Endothelial cell of umbilical vein (primary cell): ENCODE data around the gene VPS8. TPM values are rescaled to one million over a fixed set of nuclear protein-coding genes. Genes with fewer than 3 reads are reported as not detected.

Experiments
- BruUV-seq: library from RNA; stranded (reverse); fragments of 400-500 nt; replicated peaks from 2 replicates; lab custom pipeline; 2021; lab: Mats Ljungman, UMichigan
- CTCF ChIA-PET: fragments of 300-600, 350-600 bp; sonication (Branson Sonifier 250); formaldehyde crosslinking; loops from one replicate; lab custom pipeline; 2021; ENCODE audit warnings: antibody characterized with exemption, inconsistent platforms; lab: Charles Lee
- POLR2A ChIA-PET: fragments of 300-600, 350-600 bp; sonication (Branson Sonifier 250); formaldehyde crosslinking; loops from one replicate; lab custom pipeline; 2021; ENCODE audit warnings: antibody characterized with exemption, inconsistent platforms; lab: Charles Lee
- DNase-seq: peaks from one replicate; pipeline ENCODE4 v3.0.0-alpha.2; 2011; ENCODE audit warnings: low read depth, low spot score
- FAIRE-seq: peaks from 2 replicates; lab custom pipeline; 2011; peaks lifted over from hg19 to GRCh38; lab: Jason Lieb, UNC
- H2AFZ ChIP-seq: 2 replicates; pipeline ENCODE4 v1.6.0; 2012; ENCODE audit warnings: low read depth, low read length, control low read depth, inconsistent platforms
- H3K27ac ChIP-seq: 2 replicates; pipeline ENCODE4 v1.5.1; 2011; ENCODE audit warnings: low read depth, mild to moderate bottlenecking, control low read depth, low read length, moderate library complexity; ENCODE audit not compliant: insufficient read depth
- H3K27me3 ChIP-seq, 2 experiments: 2 replicates each; pipeline versions ENCODE4 v1.6.0 to v1.6.1; 2011; ENCODE audit warnings: low read length in 2 of 2, mixed read lengths in 1 of 2; ENCODE audit not compliant: control insufficient read depth in 2 of 2, insufficient read depth in 2 of 2
- H3K36me3 ChIP-seq, 2 experiments: 2 replicates in 1 of 2; 3 replicates in 1 of 2; pipeline ENCODE4 v1.5.1; 2011; ENCODE audit warnings: low read length in 2 of 2, mild to moderate bottlenecking in 1 of 2, moderate library complexity in 1 of 2; ENCODE audit not compliant: control insufficient read depth in 2 of 2, insufficient read depth in 2 of 2; ENCODE audit errors: extremely low read depth in 1 of 2
- H3K4me1 ChIP-seq: 3 replicates; pipeline ENCODE4 v1.5.1; 2011; ENCODE audit warnings: mild to moderate bottlenecking, low read length; ENCODE audit not compliant: control insufficient read depth, insufficient read depth; ENCODE audit errors: extremely low read depth
- H3K4me2 ChIP-seq: 2 replicates; pipeline ENCODE4 v1.6.1; 2011; ENCODE audit warnings: low read length, control low read depth, mixed read lengths; ENCODE audit not compliant: insufficient read depth
- H3K4me3 ChIP-seq, 3 experiments: fragments of 200-600 bp in 1 of 3; sonication (generic), shearing (Covaris generic) in 1 of 3; replicated peaks in 1 of 3; 2 replicates each; pipeline ENCODE4 v1.5.1; 2011 to 2016; ENCODE audit warnings: control low read depth in 3 of 3, low read length in 3 of 3, mild to moderate bottlenecking in 2 of 3, inconsistent platforms in 1 of 3, low read depth in 1 of 3, moderate library complexity in 1 of 3; ENCODE audit not compliant: insufficient read depth in 1 of 3
- H3K79me2 ChIP-seq: 2 replicates; pipeline ENCODE4 v1.6.0; 2012; ENCODE audit warnings: low read length, inconsistent platforms; ENCODE audit not compliant: control insufficient read depth, insufficient read depth
- H3K9ac ChIP-seq: replicated peaks from 2 replicates; pipeline ENCODE3; 2011; ENCODE audit warnings: low read length, control low read depth; ENCODE audit not compliant: insufficient read depth; ENCODE audit errors: extremely low read depth
- H3K9me1 ChIP-seq: replicated peaks from 3 replicates; pipeline ENCODE4 v1.6.0; 2011; ENCODE audit warnings: mild to moderate bottlenecking, low read length; ENCODE audit not compliant: control insufficient read depth, insufficient read depth; ENCODE audit errors: extremely low read depth
- H3K9me3 ChIP-seq: replicated peaks from 2 replicates; pipeline ENCODE4 v1.5.1; 2012; ENCODE audit warnings: low read length, inconsistent platforms; ENCODE audit not compliant: control insufficient read depth, insufficient read depth
- H4K20me1 ChIP-seq: replicated peaks from 2 replicates; pipeline ENCODE3; 2011; ENCODE audit warnings: mild to moderate bottlenecking, low read length; ENCODE audit not compliant: control insufficient read depth, insufficient read depth; ENCODE audit errors: extremely low read depth
- EZH2 ChIP-seq: IDR thresholded peaks from 2 replicates; pipeline ENCODE4 v1.6.1; 2012; ENCODE audit warnings: borderline replicate concordance, low read depth, mild to moderate bottlenecking, moderate library complexity, low read length, inconsistent platforms; ENCODE audit not compliant: severe bottlenecking
- FOS ChIP-seq: IDR thresholded peaks from 2 replicates; pipeline ENCODE4 v1.6.1; 2011; ENCODE audit warnings: mild to moderate bottlenecking, low read length, moderate library complexity, borderline replicate concordance; ENCODE audit not compliant: insufficient read depth
- GATA2 ChIP-seq: IDR thresholded peaks from 2 replicates; pipeline ENCODE4 v1.7.0; 2011; ENCODE audit warnings: low read depth, mild to moderate bottlenecking, moderate library complexity, mixed read lengths, low read length; ENCODE audit not compliant: insufficient read length, insufficient read depth
- JUN ChIP-seq: IDR thresholded peaks from 2 replicates; pipeline ENCODE4 v1.6.1; 2011; ENCODE audit warnings: borderline replicate concordance, low read depth; ENCODE audit not compliant: insufficient read length, insufficient read depth
- MYC ChIP-seq: IDR thresholded peaks from one replicate; pipeline ENCODE4 v1.6.1; 2011; ENCODE audit warnings: mild to moderate bottlenecking, low read depth, low read length
- POLR2A ChIP-seq: IDR thresholded peaks from 2 replicates; pipeline ENCODE4 v1.6.1; 2012; ENCODE audit warnings: low read depth, mild to moderate bottlenecking, control low read depth, low read length
- POLR2AphosphoS5 ChIP-seq: IDR thresholded peaks from 2 replicates; pipeline ENCODE4 v1.6.1; 2012; ENCODE audit warnings: low read depth, mild to moderate bottlenecking, control low read depth, low read length, moderate library complexity; ENCODE audit not compliant: insufficient read depth
- dilution Hi-C: fragments of 300-500 bp; cut with MboI; formaldehyde crosslinking; loops from one replicate; pipeline ENCODE4 v1.15.0; 2019; ENCODE audit warnings: low sequenced_read_pairs; ENCODE audit not compliant: extremely low pct_ligation_motif_present
- intact Hi-C: fragments of 100-400 bp; cut with micrococcal nuclease; formaldehyde crosslinking; loops from one replicate; pipeline ENCODE4 v1.10.0; 2022
- polyA plus RNA-seq, 4 experiments: library from polyadenylated mRNA; depleted of rRNA in 3 of 4; stranded (reverse) in 3 of 4; unstranded in 1 of 4; fragments of >200 nt; gene quantifications; 2 replicates each; pipeline versions ENCODE4 v1.2.1 to v1.2.3, GENCODE V29; 2011 to 2012; ENCODE audit warnings: missing spikeins in 1 of 4
- total RNA-seq: library from RNA; stranded (reverse); gene quantifications from 2 replicates; pipeline ENCODE4 v1.2.3, GENCODE V29; 2021
- TF ChIP-seq, protein P1 (sequence below): IDR thresholded peaks from 2 replicates; pipeline ENCODE4 v1.6.1; 2011; ENCODE audit not compliant: insufficient read depth, insufficient read length
- TF ChIP-seq, protein P2 (sequence below), 2 donors: IDR thresholded peaks; 1 replicate in 1 of 2; 2 replicates in 1 of 2; pipeline ENCODE4 v1.5.1; 2011; ENCODE audit warnings: low read length in 2 of 2, mild to moderate bottlenecking in 2 of 2, moderate library complexity in 2 of 2, control low read depth in 1 of 2, inconsistent platforms in 1 of 2, low read depth in 1 of 2; ENCODE audit not compliant: insufficient read depth in 1 of 2; ENCODE audit errors: extremely low read depth in 1 of 2

VPS8 gene
- total and polyA plus RNA-seq, 2 donors (not counting 3 experiments of a cell fraction or from before 2014, with no cell fraction given): 13.7 to 51.6 TPM

DNA sequence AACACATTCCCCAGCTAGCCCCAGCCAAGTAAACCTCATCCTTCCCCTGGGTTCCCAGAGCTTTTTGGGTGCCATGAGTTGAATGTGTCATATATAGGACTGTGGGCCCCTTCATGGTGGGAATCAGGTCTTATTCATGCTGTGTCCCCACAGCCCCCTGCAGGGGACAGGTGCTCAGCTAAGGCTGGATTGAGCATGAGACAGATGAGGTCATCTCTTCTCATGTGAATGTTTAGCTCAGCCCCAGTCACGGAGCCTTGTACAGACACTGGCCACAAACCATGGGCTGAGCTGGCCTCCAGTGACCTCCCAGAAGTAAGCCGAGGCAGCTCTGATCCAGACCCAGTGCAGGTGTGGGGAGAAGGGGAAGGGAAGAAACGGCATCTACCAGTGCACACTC, 270.2 kb downstream of the VPS8 start:
- no peak overlapping the region for H3K4me2 ChIP-seq
- FAIRE-seq (no peak), DNase-seq (no peak)
- TF ChIP-seq, protein P1, sequence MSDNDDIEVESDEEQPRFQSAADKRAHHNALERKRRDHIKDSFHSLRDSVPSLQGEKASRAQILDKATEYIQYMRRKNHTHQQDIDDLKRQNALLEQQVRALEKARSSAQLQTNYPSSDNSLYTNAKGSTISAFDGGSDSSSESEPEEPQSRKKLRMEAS: no peak
- TF ChIP-seq GATA2 (no peak), JUN (no peak), EZH2 (no peak)
- H3K27me3 ChIP-seq: peaks cover 3 to 7% of the 10 kb centered on the region in 2 experiments
- intact Hi-C loops: no loop called here
- no peaks in the 10 kb centered on the region for H3K36me3 ChIP-seq
- H3K79me2 ChIP-seq: no peaks in the 10 kb centered on the region
- H3K9ac ChIP-seq: no peak overlapping the region
- BruUV-seq: no TSS peak
- H3K4me1 ChIP-seq: no peaks in the 10 kb centered on the region
- H3K4me3 ChIP-seq: no peak overlapping the region
- no peaks in the 10 kb centered on the region for H3K9me1 ChIP-seq
- ChIA-PET POLR2A (no interaction called here), CTCF (interaction anchor here (0.8 to 1.0 kb wide), 2 partner anchors 33 to 207 kb away, joined by 3 read pairs; no protein-coding TSS in a partner anchor)
- dilution Hi-C loops: no loop called here
- no peak overlapping the region for H3K27ac ChIP-seq
- no peaks in the 10 kb centered on the region for H4K20me1 ChIP-seq
- H2AFZ ChIP-seq: no peak overlapping the region
- no peaks in the 10 kb centered on the region for H3K9me3 ChIP-seq

- dilution Hi-C loops: no loop called here
- FAIRE-seq (no peak), DNase-seq (no peak)
- ChIA-PET POLR2A (no interaction called here), CTCF (no interaction called here)
- no peaks in the 10 kb centered on the region for H3K9me3 ChIP-seq
- no peak overlapping the region for H3K27ac ChIP-seq
- no peaks in the 10 kb centered on the region for H3K36me3 ChIP-seq
- no peaks in the 10 kb centered on the region for H3K9me1 ChIP-seq
- peaks cover 3 to 7% of the 10 kb centered on the region in 2 experiments for H3K27me3 ChIP-seq
- TF ChIP-seq FOS (no peak), EZH2 (no peak), JUN (no peak), GATA2 (no peak), POLR2AphosphoS5 (no peak), POLR2A (no peak), MYC (no peak)
- TF ChIP-seq, protein P1: no peak
- TF ChIP-seq, protein P2, sequence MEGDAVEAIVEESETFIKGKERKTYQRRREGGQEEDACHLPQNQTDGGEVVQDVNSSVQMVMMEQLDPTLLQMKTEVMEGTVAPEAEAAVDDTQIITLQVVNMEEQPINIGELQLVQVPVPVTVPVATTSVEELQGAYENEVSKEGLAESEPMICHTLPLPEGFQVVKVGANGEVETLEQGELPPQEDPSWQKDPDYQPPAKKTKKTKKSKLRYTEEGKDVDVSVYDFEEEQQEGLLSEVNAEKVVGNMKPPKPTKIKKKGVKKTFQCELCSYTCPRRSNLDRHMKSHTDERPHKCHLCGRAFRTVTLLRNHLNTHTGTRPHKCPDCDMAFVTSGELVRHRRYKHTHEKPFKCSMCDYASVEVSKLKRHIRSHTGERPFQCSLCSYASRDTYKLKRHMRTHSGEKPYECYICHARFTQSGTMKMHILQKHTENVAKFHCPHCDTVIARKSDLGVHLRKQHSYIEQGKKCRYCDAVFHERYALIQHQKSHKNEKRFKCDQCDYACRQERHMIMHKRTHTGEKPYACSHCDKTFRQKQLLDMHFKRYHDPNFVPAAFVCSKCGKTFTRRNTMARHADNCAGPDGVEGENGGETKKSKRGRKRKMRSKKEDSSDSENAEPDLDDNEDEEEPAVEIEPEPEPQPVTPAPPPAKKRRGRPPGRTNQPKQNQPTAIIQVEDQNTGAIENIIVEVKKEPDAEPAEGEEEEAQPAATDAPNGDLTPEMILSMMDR (IDR thresholded peaks at IDR 0.05; ENCODE audit: extremely low read depth in 1 of 2, insufficient read depth in 1 of 2, low read depth in 1 of 2, low read length in 2 of 2): no peak
- no peak overlapping the region for H3K4me3 ChIP-seq
- H3K79me2 ChIP-seq: no peaks in the 10 kb centered on the region
- no TSS peak for BruUV-seq
- H3K4me2 ChIP-seq: no peak overlapping the region
- no peaks in the 10 kb centered on the region for H3K4me1 ChIP-seq
- no peak overlapping the region for H2AFZ ChIP-seq
- H3K9ac ChIP-seq: no peak overlapping the region
- no peaks in the 10 kb centered on the region for H4K20me1 ChIP-seq
- intact Hi-C loops: no loop called here
Observed at GRCh38 chr3:185082829-185083228, 270.9 kb downstream of the VPS8 start.
